AG04449 (cell line): ENCODE data around the gene CABLES2.
"Not testable (repeated sequence)": the region's sequence is repeated elsewhere in the genome, so short reads cannot be mapped to it uniquely, and the experiment has no call there.

Experiments
- CTCF ChIA-PET: fragments of 350-600 bp; formaldehyde crosslinking; extraction: SDS; loops from one replicate; lab custom pipeline; 2021; ENCODE audit warnings: antibody characterized with exemption; lab: Yijun Ruan, JAX
- POLR2A ChIA-PET: fragments of 400-600, 350-600 bp; formaldehyde crosslinking; extraction: SDS; loops from one replicate; lab custom pipeline; 2020; ENCODE audit warnings: antibody characterized with exemption, inconsistent platforms; lab: Yijun Ruan, JAX
- DNase-seq: peaks from one replicate; pipeline ENCODE4 v3.0.0-alpha.2; 2010; ENCODE audit warnings: low read depth, low spot score
- H3K4me3 ChIP-seq: 2 replicates; pipeline ENCODE4 v1.5.1; 2011; ENCODE audit warnings: low read depth, mild to moderate bottlenecking, control low read depth, low read length
- TF ChIP-seq, protein P1 (sequence below): IDR thresholded peaks from one replicate; pipeline ENCODE4 v1.5.1; 2011; ENCODE audit warnings: mild to moderate bottlenecking, moderate library complexity, low read length, control low read depth, inconsistent platforms; ENCODE audit not compliant: insufficient read depth; ENCODE audit errors: missing control alignments

Gene CABLES2

DNA sequence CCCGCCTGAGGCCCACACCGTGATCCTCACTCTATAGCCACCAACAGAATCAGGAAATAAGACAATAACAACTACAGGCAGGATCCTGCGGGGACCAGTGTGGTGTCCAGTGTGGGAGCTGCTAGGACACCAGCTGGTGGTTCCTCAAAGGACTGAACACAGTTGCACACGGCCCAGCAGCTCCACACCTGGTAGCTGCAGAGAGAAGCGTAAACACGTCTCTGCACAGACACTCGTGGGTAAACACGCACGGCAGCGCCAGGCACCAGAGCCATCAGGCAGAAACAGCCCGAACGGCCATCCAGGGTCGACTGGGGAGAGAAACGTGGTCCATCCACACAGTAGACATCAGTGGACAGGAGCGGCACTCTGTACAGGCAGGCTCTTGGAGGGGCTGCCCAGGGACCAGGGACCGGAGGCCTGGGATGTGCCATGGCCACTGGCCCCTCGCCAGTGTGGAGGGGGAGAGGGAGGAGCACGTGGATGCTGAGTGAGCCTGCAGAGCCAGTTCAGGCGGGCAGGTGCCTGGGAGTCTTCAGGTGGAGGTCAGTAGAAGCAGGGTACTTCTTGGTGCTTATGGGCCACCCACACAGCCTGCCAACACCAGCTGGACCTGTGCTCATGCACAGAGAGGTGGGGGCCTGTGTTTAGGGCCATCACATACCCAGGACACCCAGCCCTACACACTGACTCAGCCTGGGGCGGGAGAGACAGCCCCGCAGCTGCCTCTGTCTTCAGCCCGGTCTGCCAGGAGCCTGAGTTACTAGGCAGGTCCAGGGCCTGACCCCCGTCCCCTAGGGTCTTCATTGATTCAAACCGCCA, 32.5 kb downstream of the CABLES2 start:
- no peak for DNase-seq
- no peak overlapping the region for H3K4me3 ChIP-seq
- POLR2A ChIA-PET = interaction anchor here (0.6 kb wide), 1 partner anchor 232 kb away, joined by 3 read pairs; no protein-coding TSS in a partner anchor
- CTCF ChIA-PET = interaction anchor here (0.6 to 4.4 kb wide), 9 partner anchors 9 to 364 kb away, joined by 4 to 37 read pairs (median 8); partner anchors contain the start of gene ADRM1
- TF ChIP-seq, protein P1, sequence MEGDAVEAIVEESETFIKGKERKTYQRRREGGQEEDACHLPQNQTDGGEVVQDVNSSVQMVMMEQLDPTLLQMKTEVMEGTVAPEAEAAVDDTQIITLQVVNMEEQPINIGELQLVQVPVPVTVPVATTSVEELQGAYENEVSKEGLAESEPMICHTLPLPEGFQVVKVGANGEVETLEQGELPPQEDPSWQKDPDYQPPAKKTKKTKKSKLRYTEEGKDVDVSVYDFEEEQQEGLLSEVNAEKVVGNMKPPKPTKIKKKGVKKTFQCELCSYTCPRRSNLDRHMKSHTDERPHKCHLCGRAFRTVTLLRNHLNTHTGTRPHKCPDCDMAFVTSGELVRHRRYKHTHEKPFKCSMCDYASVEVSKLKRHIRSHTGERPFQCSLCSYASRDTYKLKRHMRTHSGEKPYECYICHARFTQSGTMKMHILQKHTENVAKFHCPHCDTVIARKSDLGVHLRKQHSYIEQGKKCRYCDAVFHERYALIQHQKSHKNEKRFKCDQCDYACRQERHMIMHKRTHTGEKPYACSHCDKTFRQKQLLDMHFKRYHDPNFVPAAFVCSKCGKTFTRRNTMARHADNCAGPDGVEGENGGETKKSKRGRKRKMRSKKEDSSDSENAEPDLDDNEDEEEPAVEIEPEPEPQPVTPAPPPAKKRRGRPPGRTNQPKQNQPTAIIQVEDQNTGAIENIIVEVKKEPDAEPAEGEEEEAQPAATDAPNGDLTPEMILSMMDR = no peak

DNA sequence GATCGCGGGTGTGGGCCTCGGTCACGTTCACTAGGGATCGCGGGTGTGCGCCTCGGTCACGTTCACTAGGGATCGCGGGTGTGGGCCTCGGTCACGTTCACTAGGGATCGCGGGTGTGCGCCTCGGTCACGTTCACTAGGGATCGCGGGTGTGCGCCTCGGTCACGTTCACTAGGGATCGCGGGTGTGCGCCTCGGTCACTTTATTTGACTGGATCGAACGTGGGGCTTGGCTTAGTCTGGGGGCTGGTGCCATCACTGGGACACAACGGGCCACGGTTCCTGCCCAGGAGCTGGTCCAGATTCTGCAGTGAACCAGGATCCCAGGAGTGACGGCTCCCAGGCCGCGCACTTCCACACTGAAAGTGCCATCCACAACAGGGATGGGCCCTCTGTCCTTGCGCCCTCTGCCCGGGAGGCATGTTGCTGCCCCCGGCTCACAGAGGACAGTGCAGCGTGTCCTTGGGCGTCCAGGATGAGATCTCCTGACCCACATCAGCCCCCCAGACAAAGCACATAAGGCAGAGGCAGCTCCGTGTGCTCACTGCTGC, 33.4 kb downstream of the CABLES2 start:
- POLR2A ChIA-PET = not testable (repeated sequence)

DNA sequence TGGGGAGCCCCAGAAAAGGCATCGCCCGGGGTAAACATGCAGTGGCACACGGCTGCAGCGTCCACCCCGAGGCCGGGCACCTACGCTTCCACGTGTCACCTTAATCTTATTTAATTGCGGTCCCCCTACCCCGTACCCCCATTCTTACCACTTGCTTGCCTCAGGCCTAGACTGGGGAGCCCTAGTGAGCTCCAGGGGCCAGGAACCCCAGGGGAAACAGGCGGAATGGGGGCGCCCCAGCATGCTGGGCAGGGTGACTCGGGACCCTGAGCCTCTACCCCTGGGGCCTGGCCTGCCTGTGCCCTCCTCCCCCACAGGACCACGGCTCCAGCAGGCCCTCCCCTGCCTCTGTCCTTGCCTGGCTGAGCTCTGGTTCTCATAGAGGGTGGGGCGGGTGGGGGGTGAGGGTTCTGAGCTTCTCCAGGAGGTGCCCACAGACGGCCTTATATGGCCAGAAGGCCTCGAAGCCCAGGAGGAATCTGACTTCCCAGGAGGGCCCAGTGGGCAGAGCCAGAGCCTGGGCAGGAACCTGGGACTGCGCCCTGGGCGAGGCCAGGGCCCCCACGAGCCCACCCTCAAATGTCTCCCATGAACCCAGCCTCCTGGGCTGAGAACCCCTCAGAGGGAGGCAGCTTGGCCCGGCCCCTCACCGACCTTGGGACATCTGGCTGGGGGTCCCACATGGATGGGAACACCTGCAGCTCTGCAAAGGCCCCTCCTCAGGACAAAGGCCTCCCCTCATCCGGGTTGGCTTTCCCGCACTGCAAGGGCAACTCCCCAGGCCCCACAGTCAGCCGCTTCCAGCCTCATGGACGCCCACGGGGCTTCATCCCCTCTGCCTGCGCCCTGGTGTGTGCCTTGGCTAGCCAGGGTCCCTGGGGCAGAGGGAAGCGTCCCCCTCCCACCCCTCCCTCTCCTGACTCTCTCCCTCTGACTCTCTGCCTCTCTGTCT, 34.8 kb downstream of the CABLES2 start:
- ChIA-PET POLR2A (no interaction called here), CTCF (interaction anchor here (0.8 to 2.1 kb wide), 3 partner anchors 10 to 70 kb away, joined by 3 to 22 read pairs (median 3); partner anchors contain the start of gene ADRM1)
- TF ChIP-seq, protein P1 = no peak
- DNase-seq = no peak
- H3K4me3 ChIP-seq = no peak overlapping the region

More for the DNA sequence above, 33.4 kb downstream of the CABLES2 start:
- not testable (repeated sequence) for DNase-seq, H3K4me3 ChIP-seq
- CTCF ChIA-PET = interaction anchor here (0.6 to 4.4 kb wide), 4 partner anchors 9 to 72 kb away, joined by 4 to 37 read pairs (median 15); partner anchors contain the start of gene ADRM1

DNA sequence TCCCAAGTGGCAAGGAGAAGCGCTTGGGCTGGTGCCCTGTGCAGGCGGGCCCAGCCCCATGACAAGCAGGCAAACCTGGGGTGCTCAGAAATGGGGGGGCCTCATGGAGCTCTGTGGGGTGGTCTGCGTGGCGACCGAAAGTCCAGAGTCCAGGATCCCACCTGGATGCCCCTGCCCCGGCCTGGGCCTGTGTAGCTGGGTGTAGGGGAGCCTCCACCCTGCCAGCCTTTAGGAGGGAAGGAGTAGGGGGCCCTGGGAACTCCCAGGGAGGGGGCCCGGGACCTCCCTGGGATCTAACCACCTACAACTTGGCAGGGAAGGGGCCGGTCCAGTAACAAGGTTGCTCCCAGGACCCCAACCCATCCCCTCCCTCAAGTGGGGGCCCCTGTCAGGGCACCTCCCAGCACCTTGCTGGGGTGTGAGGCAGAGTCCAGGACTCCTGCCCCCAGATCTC, 35.5 kb downstream of the CABLES2 start:
- ChIA-PET CTCF (interaction anchor here (0.8 to 4.9 kb wide), 3 partner anchors 11 to 72 kb away, joined by 3 to 24 read pairs (median 22); partner anchors contain the start of gene ADRM1), POLR2A (no interaction called here)
- no peak for DNase-seq
- TF ChIP-seq, protein P1 = no peak
- no peak overlapping the region for H3K4me3 ChIP-seq

DNA sequence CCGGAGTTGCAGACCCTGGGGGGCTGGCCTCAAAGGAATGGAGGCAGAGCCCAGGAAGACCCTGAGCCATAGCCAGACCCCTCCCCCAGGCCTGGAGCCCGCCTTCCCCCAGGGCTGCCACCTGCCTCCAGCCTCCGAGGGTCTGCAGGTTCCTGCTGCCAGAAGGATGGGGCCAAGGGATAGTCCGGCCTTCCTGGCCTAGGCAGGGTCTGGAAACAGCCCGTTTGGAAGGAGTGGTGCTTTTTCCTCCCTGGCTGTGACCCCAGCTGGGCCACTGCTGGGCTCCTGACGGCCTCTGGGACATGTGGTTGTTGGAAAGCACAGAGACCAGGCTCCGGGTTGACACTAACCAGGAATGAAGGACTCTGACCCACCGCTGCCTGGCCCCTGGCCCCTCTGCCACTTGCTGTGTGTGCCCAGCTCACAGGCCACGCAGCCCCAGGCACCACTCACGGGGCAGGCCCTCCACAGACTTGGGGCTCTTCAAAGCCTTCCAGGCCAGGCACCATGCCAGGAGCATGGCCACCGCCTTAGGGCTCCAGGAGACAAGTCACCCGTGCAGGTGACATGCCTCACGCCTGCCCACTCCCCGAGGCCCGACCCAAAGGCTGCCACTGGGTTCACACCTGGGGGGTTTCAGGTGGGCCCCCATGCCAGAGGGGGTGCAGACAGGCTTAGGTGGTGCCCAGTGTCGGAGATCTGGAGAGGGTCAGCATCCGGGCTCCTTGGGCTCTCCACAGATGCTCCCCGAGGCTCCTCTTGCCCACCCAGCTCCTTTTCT, 36.1 kb downstream of the CABLES2 start:
- CTCF ChIA-PET = interaction anchor here (2.1 to 4.9 kb wide), 2 partner anchors 12 to 71 kb away, joined by 22 to 24 read pairs; no protein-coding TSS in a partner anchor
- TF ChIP-seq, protein P1 = no peak
- no peak overlapping the region for H3K4me3 ChIP-seq
- POLR2A ChIA-PET = no interaction called here
- no peak for DNase-seq
